Panc1 (cell line): Measurements from ENCODE around the gene SLC38A5.

Experiments
- CTCF ChIP-seq: fragments of 450-650 bp; IDR thresholded peaks from 2 replicates; pipeline ENCODE4 v1.5.1; 2017; ENCODE audit warnings: mild to moderate bottlenecking
- POLR2AphosphoS5 ChIP-seq: IDR thresholded peaks from 2 replicates; pipeline ENCODE4 v1.6.1; 2012; ENCODE audit warnings: mild to moderate bottlenecking, low read depth, low read length, moderate library complexity
- REST ChIP-seq, 2 experiments: IDR thresholded peaks; 2 replicates each; pipeline ENCODE4 v1.6.1; 2011 to 2012; ENCODE audit warnings: low read depth in 2 of 2, control low read depth in 1 of 2, low read length in 1 of 2, mild to moderate bottlenecking in 1 of 2, moderate library complexity in 1 of 2; ENCODE audit not compliant: insufficient read depth in 1 of 2
- SIN3A ChIP-seq: IDR thresholded peaks from 2 replicates; pipeline ENCODE4 v1.6.1; 2012; ENCODE audit warnings: low read depth, mild to moderate bottlenecking, low read length, moderate library complexity, borderline replicate concordance; ENCODE audit not compliant: insufficient read depth

GRCh38 chrX:48461830-48462229 lies 8.2 kb downstream of the SLC38A5 start:
- TF ChIP-seq CTCF (no peak), POLR2AphosphoS5 (no peak), REST (IDR thresholded peaks at IDR 0.05; ENCODE audit: insufficient read depth in 1 of 2, low read depth in 2 of 2, low read length in 1 of 2) (no peak), SIN3A (no peak)
